HG02981 (cell line): ENCODE measurements around the gene HOXB13.

Source experiments
- ATAC-seq: cut with Tn5 transposase; IDR thresholded peaks from one replicate; pipeline ENCODE4 v1.9.1; 2021; ENCODE audit warnings: mild to moderate bottlenecking, moderate library complexity; ENCODE audit not compliant: unreplicated experiment

The HOXB13 gene

GRCh38 chr17:48748718-48749566, 20.4 kb upstream of the HOXB13 start:
- ATAC-seq = no peak

- ATAC-seq = no peak
Measured at GRCh38 chr17:48747445-48748363, 19.2 kb upstream of the HOXB13 start.

DNA sequence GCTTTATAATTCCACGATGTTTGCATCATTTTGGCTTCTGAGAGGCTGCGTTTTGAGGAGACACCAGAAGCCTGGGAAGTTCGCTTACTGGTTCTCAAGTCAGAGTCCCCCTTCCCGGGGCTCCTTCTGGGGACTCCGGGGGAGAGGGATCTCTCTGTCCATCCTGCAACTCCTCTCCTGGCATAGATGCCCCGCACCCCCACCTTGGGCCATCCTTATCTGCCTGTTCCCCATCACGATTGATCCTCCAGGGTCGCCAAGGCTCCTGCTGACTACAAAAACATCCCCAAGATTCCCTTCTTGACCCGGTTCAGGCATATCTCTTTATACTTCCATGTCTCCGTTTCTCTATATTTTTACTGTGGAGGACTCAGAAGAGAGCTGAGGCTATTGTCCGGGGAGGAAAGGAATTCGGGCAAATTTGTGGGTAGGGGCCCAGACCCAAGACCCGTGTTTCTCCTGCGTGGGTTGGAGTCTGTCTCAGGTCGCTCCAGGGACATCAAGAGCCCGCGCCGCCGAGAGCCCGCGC, 18.4 kb upstream of the HOXB13 start:
- ATAC-seq = no peak

- no peak for ATAC-seq
Measured at GRCh38 chr17:48745381-48746275, 17.1 kb upstream of the HOXB13 start.

GRCh38 chr17:48740537-48740936, 12.0 kb upstream of the HOXB13 start:
- ATAC-seq = no peak

DNA sequence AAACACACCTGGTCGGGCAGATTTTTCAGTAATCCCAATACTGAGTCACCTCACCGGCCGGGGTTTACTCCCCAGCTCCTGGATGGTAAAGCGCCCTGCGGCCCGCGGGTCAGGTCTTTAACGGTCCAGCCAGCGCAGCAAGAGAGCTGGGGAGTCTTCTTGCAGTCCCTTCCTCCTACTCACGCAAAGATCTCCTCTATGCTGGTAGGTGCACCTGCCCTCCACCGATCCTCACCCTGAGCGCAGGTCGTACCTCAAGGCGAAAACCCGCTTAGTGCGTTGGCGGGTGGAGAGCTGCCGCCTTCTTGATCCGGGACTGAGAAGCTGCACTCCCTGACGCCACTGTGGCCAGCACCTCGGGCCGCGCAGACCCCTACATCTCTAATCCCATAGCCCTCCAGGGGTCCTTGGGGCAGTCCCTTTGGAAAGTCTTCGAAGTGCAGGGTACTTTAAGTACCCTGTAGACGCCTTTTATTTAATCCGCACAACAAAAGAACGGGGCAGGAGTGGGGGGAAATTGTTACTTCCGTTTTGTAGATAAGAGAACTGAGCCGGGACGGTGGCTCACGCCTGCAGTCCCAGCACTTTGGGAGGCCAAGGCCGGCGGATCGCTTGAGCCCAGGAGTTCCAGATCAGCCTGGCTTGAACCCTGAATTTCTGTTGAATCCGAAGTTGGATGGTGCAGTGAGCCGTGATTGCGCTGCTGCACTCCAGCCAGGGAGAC, 10.4 kb upstream of the HOXB13 start:
- ATAC-seq = no peak

DNA sequence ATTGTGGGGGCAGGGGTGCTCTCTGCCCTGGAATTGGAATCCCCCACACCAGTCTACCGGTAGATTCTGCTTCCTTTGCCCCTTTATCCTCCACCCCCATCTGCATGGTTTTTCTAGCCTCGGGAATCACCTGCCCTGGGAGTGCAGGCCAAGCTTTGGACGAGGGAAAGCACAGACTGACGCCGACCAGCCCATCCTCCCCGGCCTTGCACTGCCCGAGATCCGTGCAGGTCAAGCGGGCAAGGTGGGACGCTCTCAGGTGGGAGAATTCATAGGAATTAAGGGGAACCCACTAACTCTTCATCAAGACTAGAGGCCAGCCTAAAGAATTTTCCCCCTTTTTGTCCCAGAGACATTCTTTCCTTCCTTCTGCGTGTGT, 9.9 kb upstream of the HOXB13 start:
- no peak for ATAC-seq

GRCh38 chr17:48737330-48738043, 8.9 kb upstream of the HOXB13 start:
- no peak for ATAC-seq

DNA sequence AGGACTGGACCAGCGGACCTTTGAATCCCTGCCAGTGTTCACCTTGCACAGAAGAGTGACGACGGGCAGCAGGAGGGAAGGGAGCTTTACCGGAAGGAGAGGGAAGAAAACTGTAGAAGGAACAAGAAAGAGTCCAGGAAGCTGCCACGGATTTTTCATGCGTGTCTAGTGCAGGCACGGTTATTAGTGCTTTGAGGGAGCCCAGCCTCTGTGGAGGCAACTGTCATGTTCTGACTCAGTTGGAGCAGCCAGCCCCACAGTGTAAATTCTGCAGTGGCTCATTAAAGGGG, 6.5 kb upstream of the HOXB13 start:
- ATAC-seq = no peak

- ATAC-seq = no peak
Measured at GRCh38 chr17:48734333-48735061, 5.9 kb upstream of the HOXB13 start.

DNA sequence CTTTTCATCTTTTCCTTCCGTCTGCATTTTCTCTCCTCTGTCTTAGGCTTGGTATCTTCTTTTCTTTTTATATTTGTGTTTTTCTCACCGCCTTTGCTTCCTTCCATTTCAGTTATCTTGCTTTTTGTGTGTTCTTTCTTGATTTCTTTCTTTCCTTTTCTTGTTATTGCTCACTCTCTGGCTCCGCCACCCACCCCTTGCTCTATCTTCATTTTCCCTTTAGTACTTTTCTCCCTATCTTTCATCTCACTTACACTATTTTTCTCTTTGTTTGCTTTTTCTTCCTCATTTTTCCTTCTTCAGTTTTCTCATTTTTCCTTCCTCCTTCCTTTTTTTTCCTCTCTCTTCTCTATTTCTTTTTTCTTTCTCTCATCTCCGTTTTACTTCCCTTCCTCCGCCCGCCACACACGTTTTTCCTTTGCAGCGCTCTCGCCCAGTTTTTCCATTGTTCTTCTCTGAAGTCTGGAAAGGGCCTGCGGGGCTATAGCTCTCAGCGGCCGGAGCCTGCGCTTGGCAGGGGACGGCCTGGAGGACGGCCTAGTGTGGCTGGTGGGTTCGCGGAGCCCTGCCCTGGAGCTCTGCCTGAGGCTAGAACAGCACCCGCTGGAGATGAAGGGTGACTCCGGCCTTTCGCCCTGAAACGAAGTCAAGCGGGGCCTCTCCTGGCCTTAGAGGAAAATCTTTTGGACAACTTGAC, 5.2 kb upstream of the HOXB13 start:
- ATAC-seq = no peak

DNA sequence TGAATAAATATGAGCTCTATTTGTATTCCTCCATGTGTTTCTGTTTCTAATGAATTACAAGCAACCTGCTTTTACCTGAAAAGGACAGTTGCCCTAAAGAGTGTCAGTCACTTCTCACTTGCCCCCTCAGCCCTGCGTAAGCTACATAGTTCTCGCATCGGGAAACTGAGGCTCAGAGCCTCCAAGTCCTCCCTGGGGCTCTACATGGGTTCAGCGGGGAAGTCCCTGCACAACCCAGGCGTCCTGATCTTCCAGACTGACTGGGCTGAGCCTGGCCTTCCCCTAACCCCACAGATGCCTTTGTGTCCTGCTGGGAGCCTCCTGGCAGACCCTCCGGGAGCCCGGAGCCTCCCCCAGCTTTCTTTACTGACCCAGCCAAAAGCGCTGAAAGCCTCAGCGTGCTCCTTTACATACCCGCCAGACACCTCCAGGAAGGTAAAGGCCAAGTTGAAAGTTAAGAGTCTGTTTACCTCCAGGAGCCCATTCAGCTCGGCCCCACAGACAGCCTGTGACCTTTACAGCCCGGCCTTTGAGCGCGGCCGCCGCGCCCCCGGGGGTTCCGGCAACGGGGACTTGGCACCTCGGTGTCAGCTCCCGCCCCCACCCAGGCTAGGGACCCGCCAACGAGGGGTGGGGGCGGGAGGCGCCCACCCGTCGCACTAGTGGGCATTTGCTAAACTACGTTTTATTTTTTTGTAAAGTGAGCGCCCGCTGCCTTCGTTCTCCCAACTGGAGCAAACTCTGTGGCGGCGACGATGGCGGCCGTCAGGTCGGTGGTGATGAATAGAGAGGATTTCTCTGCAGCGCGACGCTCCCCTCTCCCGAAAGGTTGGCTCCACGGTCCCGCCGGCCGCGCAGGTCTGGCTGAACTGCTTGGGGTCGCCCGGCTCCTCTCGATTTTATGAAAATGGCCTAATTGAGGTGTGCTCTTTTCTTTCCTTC, 4.4 kb upstream of the HOXB13 start:
- ATAC-seq = no peak

DNA sequence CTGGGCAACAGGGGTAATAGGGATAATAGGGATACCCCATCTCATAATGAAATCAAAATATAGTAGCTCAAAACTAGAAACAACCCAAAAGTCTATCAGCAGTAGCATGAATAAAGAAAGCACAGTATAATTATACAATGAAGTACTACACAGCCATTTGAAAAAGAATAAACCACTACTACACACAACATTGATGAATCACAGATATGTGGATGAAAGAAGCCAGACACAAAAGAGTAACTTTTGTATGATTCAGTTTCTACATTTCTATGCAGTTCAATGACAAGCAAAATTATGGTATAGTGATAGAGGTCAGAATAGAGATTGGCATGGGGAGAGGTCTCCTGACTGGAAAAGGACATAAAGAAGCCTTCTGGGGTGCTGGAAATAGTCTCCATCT, 2.8 kb upstream of the HOXB13 start:
- ATAC-seq = no peak

GRCh38 chr17:48730240-48730550, 1.6 kb upstream of the HOXB13 start:
- ATAC-seq = no peak

GRCh38 chr17:48729335-48730239, 1.0 kb upstream of the HOXB13 start:
- ATAC-seq = no peak

DNA sequence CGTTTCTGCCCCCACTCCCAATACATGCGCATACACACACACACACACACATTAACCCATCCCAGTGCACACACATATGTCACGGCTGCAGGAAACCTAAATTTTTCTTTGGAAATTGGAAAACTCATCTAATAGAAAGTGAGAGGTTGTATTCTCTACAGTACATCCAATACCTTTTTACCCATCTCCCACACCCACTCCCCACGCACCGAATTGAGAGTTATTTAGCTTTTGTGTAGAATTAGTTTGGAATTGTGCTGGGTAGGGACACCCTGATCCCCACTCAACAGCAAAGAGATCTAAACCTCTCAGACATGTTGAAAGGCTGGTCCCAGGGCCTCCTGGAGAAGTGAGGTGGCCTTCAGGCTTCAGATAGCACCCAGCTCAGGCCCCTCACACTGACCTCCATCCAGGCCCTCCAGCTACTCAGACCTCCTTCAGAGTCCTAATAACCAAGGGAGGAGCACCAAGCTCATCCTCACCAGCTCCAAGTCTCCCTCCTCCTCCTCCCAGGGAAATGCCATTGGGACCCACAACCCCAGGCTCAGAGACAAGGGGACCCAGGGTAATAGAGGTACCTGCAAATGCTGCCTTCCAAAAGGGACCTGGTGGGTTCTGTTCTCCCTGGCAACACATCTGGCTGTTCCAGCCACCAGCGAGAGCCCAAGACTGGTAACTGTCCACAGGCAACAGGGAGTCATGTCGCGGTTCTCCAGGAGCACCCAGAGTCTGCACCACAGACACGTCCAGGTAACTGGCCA, 955 bp downstream of the HOXB13 start:
- ATAC-seq = no peak
